Effector memory CD8-positive, alpha-beta T cell (primary cell): ENCODE results near the gene NR5A1.
A peak's percentile ranks its signal among the peaks of the same experiment; 100 is the strongest.

Source experiments
- ATAC-seq: fragments of 150-1000 bp; cut with Tn5 transposase; replicated peaks from 2 replicates; pipeline ENCODE4 v1.10.0; 2021; ENCODE audit warnings: mild to moderate bottlenecking, moderate library complexity
- DNase-seq, 3 experiments: peaks; one replicate each; pipeline ENCODE4 v3.0.0; 2021
- H3K27ac Mint-ChIP-seq, 2 donors: one replicate each; pipeline ENCODE4 v1.8.0; 2022; ENCODE audit warnings: mild to moderate bottlenecking in 2 of 2, mixed read lengths in 2 of 2, moderate library complexity in 2 of 2
- H3K27me3 Mint-ChIP-seq, 2 donors: one replicate each; pipeline ENCODE4 v1.8.0; 2022; ENCODE audit warnings: mixed read lengths in 2 of 2
- H3K36me3 Mint-ChIP-seq: one replicate; pipeline ENCODE4 v1.8.0; 2022; ENCODE audit warnings: mild to moderate bottlenecking, moderate library complexity, mixed read lengths; ENCODE audit not compliant: insufficient read depth
- H3K4me1 Mint-ChIP-seq, 2 donors: one replicate each; pipeline ENCODE4 v1.8.0; 2022; ENCODE audit warnings: low read depth in 2 of 2, mixed read lengths in 2 of 2
- H3K4me3 Mint-ChIP-seq, 2 donors: one replicate each; pipeline ENCODE4 v1.8.0; 2022; ENCODE audit warnings: mild to moderate bottlenecking in 2 of 2, mixed read lengths in 2 of 2, moderate library complexity in 2 of 2
- H3K9me3 Mint-ChIP-seq, 2 donors: one replicate each; pipeline ENCODE4 v1.8.0; 2022; ENCODE audit warnings: mixed read lengths in 2 of 2

The NR5A1 gene

DNA sequence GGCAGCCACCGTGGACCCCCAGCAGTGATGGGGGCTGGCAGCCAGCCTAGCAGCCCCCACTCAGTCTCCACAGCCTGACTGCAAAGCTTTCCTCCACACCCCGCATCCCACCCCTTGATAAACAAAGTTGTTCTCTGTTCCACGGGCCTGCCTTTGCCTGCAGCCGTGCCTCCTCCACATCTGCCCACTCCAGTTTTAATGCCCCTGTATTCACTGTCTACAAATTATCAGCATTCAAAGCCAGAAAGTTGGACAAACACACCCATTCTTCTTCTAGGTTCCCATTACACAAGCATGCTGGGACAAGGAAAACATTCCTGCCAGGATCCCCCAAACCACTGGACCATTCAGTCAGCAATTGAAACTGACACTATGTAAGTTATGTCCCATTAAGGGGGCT lies 23.0 kb upstream of the NR5A1 start:
- H3K9me3 Mint-ChIP-seq = no peaks in the 10 kb centered on the region
- H3K4me3 Mint-ChIP-seq = no peak overlapping the region
- no peak overlapping the region for H3K27ac Mint-ChIP-seq
- DNase-seq (no peak), ATAC-seq (no peak)
- H3K4me1 Mint-ChIP-seq = no peaks in the 10 kb centered on the region
- peaks cover 2% of the 10 kb centered on the region for H3K36me3 Mint-ChIP-seq
- peaks cover 0 to 7% of the 10 kb centered on the region in 2 donors for H3K27me3 Mint-ChIP-seq

- ATAC-seq = no peak
- no peaks in the 10 kb centered on the region for H3K9me3 Mint-ChIP-seq
- H3K27ac Mint-ChIP-seq = no peak overlapping the region
- H3K4me1 Mint-ChIP-seq = no peaks in the 10 kb centered on the region
- DNase-seq = no peak
- no peak overlapping the region for H3K4me3 Mint-ChIP-seq
- no peaks in the 10 kb centered on the region for H3K36me3 Mint-ChIP-seq
- H3K27me3 Mint-ChIP-seq = peaks cover under 1 to 9% of the 10 kb centered on the region in 2 donors
Measured at GRCh38 chr9:124527781-124528180, 20.6 kb upstream of the NR5A1 start.

GRCh38 chr9:124526174-124526573 lies 19.0 kb upstream of the NR5A1 start:
- ATAC-seq = no peak
- no peak for DNase-seq
- Mint-ChIP-seq H3K4me3 (no peak overlapping the region), H3K9me3 (no peaks in the 10 kb centered on the region), H3K4me1 (no peaks in the 10 kb centered on the region), H3K27ac (peak overlapping the region in 1 of 2 donors; percentile 19), H3K36me3 (no peaks in the 10 kb centered on the region), H3K27me3 (peaks cover 13 to 25% of the 10 kb centered on the region in 2 donors)

- no peak for ATAC-seq
- no peak overlapping the region for H3K4me3 Mint-ChIP-seq
- no peak overlapping the region for H3K27ac Mint-ChIP-seq
- H3K27me3 Mint-ChIP-seq = peaks cover 27 to 43% of the 10 kb centered on the region in 2 donors
- H3K36me3 Mint-ChIP-seq = no peaks in the 10 kb centered on the region
- H3K9me3 Mint-ChIP-seq = no peaks in the 10 kb centered on the region
- no peak for DNase-seq
- H3K4me1 Mint-ChIP-seq = no peaks in the 10 kb centered on the region
Measured at GRCh38 chr9:124522121-124523098, 15.2 kb upstream of the NR5A1 start.

- Mint-ChIP-seq H3K9me3 (no peaks in the 10 kb centered on the region), H3K27ac (no peak overlapping the region), H3K4me3 (no peak overlapping the region), H3K4me1 (no peaks in the 10 kb centered on the region), H3K27me3 (peaks cover 37 to 54% of the 10 kb centered on the region in 2 donors), H3K36me3 (no peaks in the 10 kb centered on the region)
- DNase-seq = no peak
- no peak for ATAC-seq
Measured at GRCh38 chr9:124521142-124521541, 13.9 kb upstream of the NR5A1 start.

GRCh38 chr9:124520206-124520596 lies 13.0 kb upstream of the NR5A1 start:
- no peaks in the 10 kb centered on the region for H3K9me3 Mint-ChIP-seq
- peaks cover 37 to 54% of the 10 kb centered on the region in 2 donors for H3K27me3 Mint-ChIP-seq
- H3K4me1 Mint-ChIP-seq = no peaks in the 10 kb centered on the region
- no peak overlapping the region for H3K27ac Mint-ChIP-seq
- H3K36me3 Mint-ChIP-seq = no peaks in the 10 kb centered on the region
- DNase-seq (no peak), ATAC-seq (no peak)
- H3K4me3 Mint-ChIP-seq = no peak overlapping the region

DNA sequence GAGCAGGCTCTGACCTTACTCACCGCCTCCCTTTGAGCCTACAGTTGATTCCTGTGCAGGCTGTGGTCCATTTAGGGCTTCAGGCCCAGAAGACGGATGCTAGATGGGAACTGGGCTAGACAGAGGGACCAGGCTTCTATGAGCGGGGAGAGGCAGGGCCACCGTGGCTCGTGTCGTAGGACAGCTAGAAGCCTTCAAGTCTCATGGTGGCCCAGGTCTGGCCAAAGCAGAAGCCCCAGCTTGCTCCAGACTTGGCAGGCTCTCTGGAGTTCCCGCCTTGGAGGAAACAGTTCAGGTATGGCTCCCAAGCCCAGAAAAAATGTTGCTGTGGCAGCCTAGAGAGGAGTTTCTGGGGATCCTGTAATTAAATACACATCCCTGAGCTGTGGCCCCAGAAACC lies 10.9 kb upstream of the NR5A1 start:
- Mint-ChIP-seq H3K4me3 (no peak overlapping the region), H3K36me3 (no peaks in the 10 kb centered on the region), H3K27me3 (peaks cover 37 to 59% of the 10 kb centered on the region in 2 donors), H3K27ac (no peak overlapping the region), H3K9me3 (no peaks in the 10 kb centered on the region), H3K4me1 (no peaks in the 10 kb centered on the region)
- DNase-seq (no peak), ATAC-seq (no peak)

GRCh38 chr9:124517600-124517999 lies 10.4 kb upstream of the NR5A1 start:
- Mint-ChIP-seq H3K4me1 (no peaks in the 10 kb centered on the region), H3K9me3 (no peaks in the 10 kb centered on the region), H3K36me3 (no peaks in the 10 kb centered on the region), H3K27me3 (peaks cover 35 to 60% of the 10 kb centered on the region in 2 donors), H3K27ac (no peak overlapping the region), H3K4me3 (no peak overlapping the region)
- DNase-seq = no peak
- no peak for ATAC-seq

GRCh38 chr9:124514874-124515273 lies 7.7 kb upstream of the NR5A1 start:
- peaks cover 19 to 54% of the 10 kb centered on the region in 2 donors for H3K27me3 Mint-ChIP-seq
- peaks cover 0 to 4% of the 10 kb centered on the region in 2 donors for H3K4me1 Mint-ChIP-seq
- no peak overlapping the region for H3K27ac Mint-ChIP-seq
- no peak overlapping the region for H3K4me3 Mint-ChIP-seq
- no peaks in the 10 kb centered on the region for H3K9me3 Mint-ChIP-seq
- DNase-seq (no peak), ATAC-seq (no peak)
- H3K36me3 Mint-ChIP-seq = no peaks in the 10 kb centered on the region

- ATAC-seq (no peak), DNase-seq (no peak)
- Mint-ChIP-seq H3K27ac (no peak overlapping the region), H3K36me3 (no peaks in the 10 kb centered on the region), H3K4me1 (peaks cover 0 to 4% of the 10 kb centered on the region in 2 donors), H3K27me3 (peaks cover 17 to 54% of the 10 kb centered on the region in 2 donors), H3K4me3 (no peak overlapping the region), H3K9me3 (no peaks in the 10 kb centered on the region)
Measured at GRCh38 chr9:124514125-124514524, 6.9 kb upstream of the NR5A1 start.

- Mint-ChIP-seq H3K27me3 (peaks cover 17 to 53% of the 10 kb centered on the region in 2 donors), H3K9me3 (no peaks in the 10 kb centered on the region), H3K36me3 (no peaks in the 10 kb centered on the region), H3K27ac (no peak overlapping the region), H3K4me1 (peaks cover 0 to 4% of the 10 kb centered on the region in 2 donors), H3K4me3 (no peak overlapping the region)
- no peak for ATAC-seq
- no peak for DNase-seq
Measured at GRCh38 chr9:124513376-124513994, 6.3 kb upstream of the NR5A1 start.

DNA sequence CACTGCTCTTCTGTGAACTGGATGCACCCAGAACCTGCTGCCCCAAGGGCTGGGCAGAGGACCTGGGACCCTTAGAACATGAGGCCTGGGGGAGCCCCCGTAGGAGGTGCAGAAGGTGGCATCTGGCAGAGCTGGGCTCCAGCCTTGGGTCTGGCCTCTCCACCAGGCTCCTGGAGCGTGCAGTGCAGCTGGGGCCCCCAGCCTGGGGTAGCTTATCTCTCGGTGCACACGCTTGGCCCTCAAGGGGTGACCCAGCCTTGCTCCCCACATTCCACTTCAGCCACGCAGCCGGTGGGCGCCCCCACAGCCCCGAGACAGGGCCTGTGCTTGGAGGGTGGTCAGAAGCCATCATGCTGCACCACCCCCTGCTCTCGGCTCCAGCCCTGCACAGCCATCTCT lies 5.6 kb upstream of the NR5A1 start:
- no peak overlapping the region for H3K4me3 Mint-ChIP-seq
- H3K9me3 Mint-ChIP-seq = no peaks in the 10 kb centered on the region
- peaks cover 0 to 4% of the 10 kb centered on the region in 2 donors for H3K4me1 Mint-ChIP-seq
- DNase-seq (no peak), ATAC-seq (no peak)
- H3K36me3 Mint-ChIP-seq = no peaks in the 10 kb centered on the region
- no peak overlapping the region for H3K27ac Mint-ChIP-seq
- H3K27me3 Mint-ChIP-seq = peaks cover 17 to 47% of the 10 kb centered on the region in 2 donors

DNA sequence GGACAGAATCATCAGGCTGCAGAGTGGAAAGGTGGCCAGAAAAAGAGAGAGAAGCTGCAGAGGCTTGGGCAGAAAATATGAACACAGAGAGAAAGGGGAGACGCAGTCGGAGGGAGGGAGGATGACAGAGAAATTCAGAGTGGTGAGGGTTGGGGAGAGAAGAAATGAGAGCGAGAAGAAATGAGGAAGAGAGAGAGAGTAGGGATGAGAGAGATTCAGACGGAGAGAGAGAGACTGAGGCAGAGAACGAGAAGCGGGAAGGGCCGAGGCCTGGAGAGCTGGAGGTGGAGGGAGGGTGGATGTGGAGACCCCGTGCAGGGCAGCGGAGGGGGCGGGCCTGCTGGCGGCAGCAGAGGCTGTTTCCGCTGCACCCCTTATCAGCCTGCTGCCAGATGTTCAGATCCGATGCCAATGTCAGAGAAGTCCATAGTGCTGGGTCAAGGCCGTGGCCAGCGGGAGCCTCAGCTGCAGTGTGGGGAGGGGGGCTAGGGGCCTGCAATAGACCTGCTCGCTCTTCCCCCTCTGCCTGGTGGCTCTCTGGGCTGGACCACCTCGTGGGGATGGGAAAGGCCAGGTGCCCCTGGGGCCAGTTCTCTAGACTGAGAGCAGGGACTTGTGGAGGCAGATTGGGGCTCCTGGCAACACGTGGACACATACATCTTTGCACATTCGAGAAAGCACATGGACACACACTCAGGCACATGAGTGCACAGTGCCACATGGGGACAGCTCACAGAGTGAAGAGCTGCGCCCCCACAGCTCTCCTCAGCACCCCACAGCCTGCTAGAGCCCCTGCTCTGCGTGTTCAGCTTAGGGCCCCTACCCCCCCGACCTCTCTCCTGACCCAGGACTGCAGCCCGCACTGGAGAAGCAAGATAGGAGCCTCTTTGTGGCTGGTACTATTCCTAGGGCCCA lies 4.9 kb upstream of the NR5A1 start:
- Mint-ChIP-seq H3K36me3 (no peaks in the 10 kb centered on the region), H3K9me3 (no peaks in the 10 kb centered on the region), H3K27ac (no peak overlapping the region), H3K4me1 (peaks cover 0 to 4% of the 10 kb centered on the region in 2 donors), H3K4me3 (no peak overlapping the region), H3K27me3 (peaks cover 19 to 47% of the 10 kb centered on the region in 2 donors)
- ATAC-seq = no peak
- DNase-seq = no peak
